ENCODE measurements around the gene RNF10. TPM values are rescaled to one million over a fixed set of nuclear protein-coding genes. Genes with fewer than 3 reads are reported as not detected.

The RNF10 gene
- total and polyA plus RNA-seq, 9 of the 15 experiments (the other 6 are each of a cell fraction or from before 2014, with no cell fraction given): 43.0 to 139 (median 80.1) TPM

DNA sequence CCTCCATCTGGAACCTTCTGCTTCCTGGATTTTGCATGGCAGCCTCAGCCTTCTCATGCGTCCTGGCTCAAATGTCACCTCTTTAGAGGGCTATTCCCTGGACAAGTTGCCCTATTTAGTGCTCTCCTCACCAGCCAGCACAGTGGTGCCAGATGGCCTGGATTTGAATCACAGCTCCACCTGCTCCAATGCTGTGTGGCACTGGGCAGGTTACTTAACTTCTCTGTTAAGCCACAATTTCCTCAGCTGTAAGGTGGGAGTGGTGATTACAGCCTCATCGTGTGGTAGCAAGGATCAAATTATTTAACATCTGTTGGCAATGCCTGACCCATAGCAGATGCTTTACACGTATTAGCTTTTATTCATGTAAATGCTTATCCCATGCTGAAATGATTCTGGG is 63.7 kb downstream of the RNF10 start:
- Histone ChIP-seq H3K9ac (ENCODE audit: insufficient read depth in 1 of 2, low read depth in 2 of 2, low read length in 2 of 2) (no peak overlapping the region), H3K4me2 (ENCODE audit: insufficient read depth, low read length) (no peak overlapping the region), H3K79me2 (ENCODE audit: control insufficient read depth, insufficient read depth, low read length) (no peaks in the 10 kb centered on the region), H4K20me1 (replicated peaks; ENCODE audit: control insufficient read depth, insufficient read depth, low read length) (no peaks in the 10 kb centered on the region), H3K9me1 (ENCODE audit: control insufficient read depth, insufficient read depth, low read length) (no peaks in the 10 kb centered on the region), H3K27me3 (ENCODE audit: control insufficient read depth in 2 of 2, insufficient read depth in 2 of 2, low read length in 2 of 2) (peaks cover 0 to 16% of the 10 kb centered on the region in 2 experiments; a peak in 2 of 5 replicates), H3K27ac (ENCODE audit: extremely low read depth, low read depth, low read length) (no peak overlapping the region), H3K4me1 (replicated peaks in 1 of 2; ENCODE audit: control insufficient read depth in 2 of 2, insufficient read depth in 2 of 2, low read length in 2 of 2) (peaks cover 8 to 15% of the 10 kb centered on the region in 2 experiments; a peak in 4 of 5 replicates), H3K9me3 (replicated peaks; ENCODE audit: control insufficient read depth, insufficient read depth, low read depth, low read length) (no peaks in the 10 kb centered on the region), H3K36me3 (ENCODE audit: control insufficient read depth, insufficient read depth, low read length) (no peaks in the 10 kb centered on the region), H3K4me3 (no peak overlapping the region), H2AFZ (ENCODE audit: low read depth, low read length) (no peak overlapping the region)
- ChIA-PET POLR2A (interaction anchor here (0.9 kb wide), 1 partner anchor 9 kb away, joined by 6 read pairs; no protein-coding TSS in a partner anchor), CTCF (ENCODE audit: low intra/inter-chr PET ratio) (no interaction called here)
- intact Hi-C loops (cut with micrococcal nuclease): no loop called here
- TF ChIP-seq ZFP36 (IDR thresholded peaks at IDR 0.05; ENCODE audit: low read depth, low read length, partially characterized antibody) (peak; percentile 69), BCOR (IDR thresholded peaks at IDR 0.05) (peak; percentile 64), HDGF (IDR thresholded peaks at IDR 0.05) (no peak), TFAM (CRISPR knock-in tag; conservative IDR thresholded peaks at IDR 0.05) (no peak), TBP (optimal IDR thresholded peaks at IDR 0.05; ENCODE audit: low read depth, low read length) (no peak), RBM25 (IDR thresholded peaks at IDR 0.05; ENCODE audit: low read depth, low read length, severe bottlenecking) (peak; percentile 35), POLR3G (IDR thresholded peaks at IDR 0.05; ENCODE audit: extremely low read depth, insufficient read length, insufficient replicate concordance) (no peak), FOXA3 (CRISPR knock-in tag; conservative IDR thresholded peaks at IDR 0.05 in 1 of 2, IDR thresholded peaks at IDR 0.05 in 1 of 2) (0 out of 4 replicates have a peak, but pooled peaks of 1 of the 2 experiments have one; percentile 16), SMARCA5 (IDR thresholded peaks at IDR 0.05) (peak; percentile 34; the same call in 1 of the 2 replicates), HCFC1 (IDR thresholded peaks at IDR 0.05; ENCODE audit: low read depth, low read length) (no peak)
- TF ChIP-seq, protein P1, sequence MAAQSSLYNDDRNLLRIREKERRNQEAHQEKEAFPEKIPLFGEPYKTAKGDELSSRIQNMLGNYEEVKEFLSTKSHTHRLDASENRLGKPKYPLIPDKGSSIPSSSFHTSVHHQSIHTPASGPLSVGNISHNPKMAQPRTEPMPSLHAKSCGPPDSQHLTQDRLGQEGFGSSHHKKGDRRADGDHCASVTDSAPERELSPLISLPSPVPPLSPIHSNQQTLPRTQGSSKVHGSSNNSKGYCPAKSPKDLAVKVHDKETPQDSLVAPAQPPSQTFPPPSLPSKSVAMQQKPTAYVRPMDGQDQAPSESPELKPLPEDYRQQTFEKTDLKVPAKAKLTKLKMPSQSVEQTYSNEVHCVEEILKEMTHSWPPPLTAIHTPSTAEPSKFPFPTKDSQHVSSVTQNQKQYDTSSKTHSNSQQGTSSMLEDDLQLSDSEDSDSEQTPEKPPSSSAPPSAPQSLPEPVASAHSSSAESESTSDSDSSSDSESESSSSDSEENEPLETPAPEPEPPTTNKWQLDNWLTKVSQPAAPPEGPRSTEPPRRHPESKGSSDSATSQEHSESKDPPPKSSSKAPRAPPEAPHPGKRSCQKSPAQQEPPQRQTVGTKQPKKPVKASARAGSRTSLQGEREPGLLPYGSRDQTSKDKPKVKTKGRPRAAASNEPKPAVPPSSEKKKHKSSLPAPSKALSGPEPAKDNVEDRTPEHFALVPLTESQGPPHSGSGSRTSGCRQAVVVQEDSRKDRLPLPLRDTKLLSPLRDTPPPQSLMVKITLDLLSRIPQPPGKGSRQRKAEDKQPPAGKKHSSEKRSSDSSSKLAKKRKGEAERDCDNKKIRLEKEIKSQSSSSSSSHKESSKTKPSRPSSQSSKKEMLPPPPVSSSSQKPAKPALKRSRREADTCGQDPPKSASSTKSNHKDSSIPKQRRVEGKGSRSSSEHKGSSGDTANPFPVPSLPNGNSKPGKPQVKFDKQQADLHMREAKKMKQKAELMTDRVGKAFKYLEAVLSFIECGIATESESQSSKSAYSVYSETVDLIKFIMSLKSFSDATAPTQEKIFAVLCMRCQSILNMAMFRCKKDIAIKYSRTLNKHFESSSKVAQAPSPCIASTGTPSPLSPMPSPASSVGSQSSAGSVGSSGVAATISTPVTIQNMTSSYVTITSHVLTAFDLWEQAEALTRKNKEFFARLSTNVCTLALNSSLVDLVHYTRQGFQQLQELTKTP (IDR thresholded peaks at IDR 0.05; ENCODE audit: low read depth in 1 of 2, partially characterized antibody in 2 of 2): no peak
- TF ChIP-seq, protein P2, sequence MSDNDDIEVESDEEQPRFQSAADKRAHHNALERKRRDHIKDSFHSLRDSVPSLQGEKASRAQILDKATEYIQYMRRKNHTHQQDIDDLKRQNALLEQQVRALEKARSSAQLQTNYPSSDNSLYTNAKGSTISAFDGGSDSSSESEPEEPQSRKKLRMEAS (CRISPR knock-in tag; IDR thresholded peaks at IDR 0.05): peak; percentile 35; the same call in 1 of the 2 replicates
- TF ChIP-seq, protein P3, sequence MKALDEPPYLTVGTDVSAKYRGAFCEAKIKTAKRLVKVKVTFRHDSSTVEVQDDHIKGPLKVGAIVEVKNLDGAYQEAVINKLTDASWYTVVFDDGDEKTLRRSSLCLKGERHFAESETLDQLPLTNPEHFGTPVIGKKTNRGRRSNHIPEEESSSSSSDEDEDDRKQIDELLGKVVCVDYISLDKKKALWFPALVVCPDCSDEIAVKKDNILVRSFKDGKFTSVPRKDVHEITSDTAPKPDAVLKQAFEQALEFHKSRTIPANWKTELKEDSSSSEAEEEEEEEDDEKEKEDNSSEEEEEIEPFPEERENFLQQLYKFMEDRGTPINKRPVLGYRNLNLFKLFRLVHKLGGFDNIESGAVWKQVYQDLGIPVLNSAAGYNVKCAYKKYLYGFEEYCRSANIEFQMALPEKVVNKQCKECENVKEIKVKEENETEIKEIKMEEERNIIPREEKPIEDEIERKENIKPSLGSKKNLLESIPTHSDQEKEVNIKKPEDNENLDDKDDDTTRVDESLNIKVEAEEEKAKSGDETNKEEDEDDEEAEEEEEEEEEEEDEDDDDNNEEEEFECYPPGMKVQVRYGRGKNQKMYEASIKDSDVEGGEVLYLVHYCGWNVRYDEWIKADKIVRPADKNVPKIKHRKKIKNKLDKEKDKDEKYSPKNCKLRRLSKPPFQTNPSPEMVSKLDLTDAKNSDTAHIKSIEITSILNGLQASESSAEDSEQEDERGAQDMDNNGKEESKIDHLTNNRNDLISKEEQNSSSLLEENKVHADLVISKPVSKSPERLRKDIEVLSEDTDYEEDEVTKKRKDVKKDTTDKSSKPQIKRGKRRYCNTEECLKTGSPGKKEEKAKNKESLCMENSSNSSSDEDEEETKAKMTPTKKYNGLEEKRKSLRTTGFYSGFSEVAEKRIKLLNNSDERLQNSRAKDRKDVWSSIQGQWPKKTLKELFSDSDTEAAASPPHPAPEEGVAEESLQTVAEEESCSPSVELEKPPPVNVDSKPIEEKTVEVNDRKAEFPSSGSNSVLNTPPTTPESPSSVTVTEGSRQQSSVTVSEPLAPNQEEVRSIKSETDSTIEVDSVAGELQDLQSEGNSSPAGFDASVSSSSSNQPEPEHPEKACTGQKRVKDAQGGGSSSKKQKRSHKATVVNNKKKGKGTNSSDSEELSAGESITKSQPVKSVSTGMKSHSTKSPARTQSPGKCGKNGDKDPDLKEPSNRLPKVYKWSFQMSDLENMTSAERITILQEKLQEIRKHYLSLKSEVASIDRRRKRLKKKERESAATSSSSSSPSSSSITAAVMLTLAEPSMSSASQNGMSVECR (CRISPR knock-in tag; IDR thresholded peaks at IDR 0.05): 0 out of 2 replicates have a peak, but pooled peaks have one; percentile 23
- WGBS (ENCODE audit: insufficient coverage, low coverage, missing lambda C conversion rate): 24% methylated on average over 3 of the region's 3 CpGs
- in situ Hi-C loops (cut with MboI): no loop called here
- BruUV-seq (replicated peaks): no TSS peak
- ATAC-seq: no peak
- no peak for DNase-seq (ENCODE audit: extremely low read depth in 1 of 4, low spot score in 3 of 4)
- FAIRE-seq: no peak

All from K562 (cell line).